OCI-LY1 (cell line): Measurements from ENCODE around the gene SRD5A3.

Experiments used
- H2AFZ ChIP-seq: fragments of 200-600 bp; sonication (generic), shearing (Covaris generic); 2 replicates; pipeline ENCODE4 v1.6.0; 2014; ENCODE audit warnings: antibody characterized with exemption, mild to moderate bottlenecking, low read length
- H3F3A ChIP-seq: fragments of 200-600 bp; sonication (generic), shearing (Covaris generic); 2 replicates; pipeline ENCODE4 v1.6.0; 2014; ENCODE audit warnings: mild to moderate bottlenecking, antibody characterized with exemption, low read length, moderate library complexity; ENCODE audit not compliant: insufficient read depth
- H3K27ac ChIP-seq: fragments of 200-600 bp; sonication (generic); 2 replicates; pipeline ENCODE4 v1.5.1; 2014; ENCODE audit warnings: low read length, mixed run types, mild to moderate bottlenecking, low read depth; ENCODE audit not compliant: poor library complexity, severe bottlenecking
- H3K27me3 ChIP-seq: fragments of 200-600 bp; sonication (generic); 2 replicates; pipeline ENCODE4 v1.6.0; 2014; ENCODE audit warnings: antibody characterized with exemption, mild to moderate bottlenecking, low read length, moderate library complexity; ENCODE audit not compliant: insufficient read depth
- H3K36me3 ChIP-seq: fragments of 200-600 bp; sonication (generic); 2 replicates; pipeline ENCODE4 v1.6.1; 2014; ENCODE audit warnings: mild to moderate bottlenecking, antibody characterized with exemption, low read length, moderate library complexity, mixed read lengths; ENCODE audit not compliant: insufficient read depth
- H3K4me1 ChIP-seq: fragments of 200-600 bp; sonication (generic); 2 replicates; pipeline ENCODE4 v1.5.1; 2014; ENCODE audit warnings: mild to moderate bottlenecking, low read length, moderate library complexity; ENCODE audit not compliant: insufficient read depth, severe bottlenecking
- H3K4me2 ChIP-seq: fragments of 200-600 bp; sonication (generic), shearing (Covaris generic); 2 replicates; pipeline ENCODE4 v1.6.1; 2014; ENCODE audit warnings: low read length
- H3K4me3 ChIP-seq: fragments of 200-600 bp; sonication (generic); 2 replicates; pipeline ENCODE4 v1.5.1; 2014; ENCODE audit warnings: low read length, low read depth, mild to moderate bottlenecking, mixed read lengths; ENCODE audit not compliant: poor library complexity, severe bottlenecking
- H3K79me2 ChIP-seq: fragments of 200-600 bp; shearing (Covaris generic); 2 replicates; pipeline ENCODE4 v1.6.1; 2016; ENCODE audit warnings: mixed run types, low read length, mixed read lengths; ENCODE audit not compliant: insufficient read depth
- H3K9ac ChIP-seq: fragments of 200-600 bp; sonication (generic), shearing (Covaris generic); 2 replicates; pipeline ENCODE4 v1.6.1; 2014; ENCODE audit warnings: mild to moderate bottlenecking, low read length, mixed read lengths
- H3K9me2 ChIP-seq: fragments of 200-600 bp; sonication (generic), shearing (Covaris generic); 2 replicates; pipeline ENCODE4 v1.6.1; 2014; ENCODE audit warnings: low read depth, mild to moderate bottlenecking, low read length, mixed read lengths
- H3K9me3 ChIP-seq: fragments of 200-600 bp; shearing (Covaris generic); 2 replicates; pipeline ENCODE4 v1.6.1; 2014; ENCODE audit warnings: low read length, mixed read lengths
- H4K20me1 ChIP-seq: fragments of 200-600 bp; sonication (generic), shearing (Covaris generic); 2 replicates; pipeline ENCODE4 v1.6.0; 2016; ENCODE audit warnings: mild to moderate bottlenecking, low read length; ENCODE audit not compliant: insufficient read depth
- CTCF ChIP-seq: fragments of 200-600 bp; sonication (generic), shearing (Covaris generic); IDR thresholded peaks from 2 replicates; pipeline ENCODE4 v1.5.1; 2017; ENCODE audit warnings: mild to moderate bottlenecking, antibody characterized with exemption, low read length, moderate library complexity, mixed read lengths
- EZH2 ChIP-seq: fragments of 200-600 bp; sonication (generic), shearing (Covaris generic); IDR thresholded peaks from 2 replicates; pipeline ENCODE4 v1.8.0; 2017; ENCODE audit warnings: borderline replicate concordance, mixed run types, mild to moderate bottlenecking, antibody characterized with exemption, low read length, moderate library complexity, mixed read lengths

The SRD5A3 gene

DNA sequence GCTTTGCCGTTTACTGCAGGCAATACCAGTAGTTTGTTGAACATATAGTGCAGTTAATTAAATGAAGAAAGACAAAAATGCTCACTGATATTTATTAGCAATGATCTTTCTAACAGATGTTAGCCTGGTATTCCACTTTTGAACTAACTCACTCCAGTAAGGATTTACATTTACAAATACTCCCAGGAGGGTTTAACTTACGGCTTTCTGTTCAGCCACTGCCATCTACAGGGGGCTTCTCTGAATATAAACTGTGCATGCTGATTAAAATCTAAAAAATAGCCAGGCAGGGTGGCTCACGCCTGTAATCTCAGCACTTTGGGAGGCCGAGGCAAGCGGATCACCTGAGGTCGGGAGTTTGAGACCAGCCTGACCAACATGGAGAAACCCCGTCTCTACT, 2.2 kb upstream of the SRD5A3 start:
- no peaks in the 10 kb centered on the region; the same call in 1 of the 2 replicates for H3K36me3 ChIP-seq
- no peaks in the 10 kb centered on the region for H3K9me2 ChIP-seq
- no peaks in the 10 kb centered on the region for H3K27me3 ChIP-seq
- no peak overlapping the region for H3K4me3 ChIP-seq
- H3K4me1 ChIP-seq: peaks cover 31% of the 10 kb centered on the region
- no peak overlapping the region for H3K4me2 ChIP-seq
- H3K9ac ChIP-seq: no peak overlapping the region
- no peaks in the 10 kb centered on the region for H4K20me1 ChIP-seq
- H3K9me3 ChIP-seq: no peaks in the 10 kb centered on the region
- TF ChIP-seq EZH2 (no peak), CTCF (no peak)
- H3F3A ChIP-seq: peaks cover 6% of the 10 kb centered on the region; the same call in 1 of the 2 replicates
- no peak overlapping the region for H3K27ac ChIP-seq
- H3K79me2 ChIP-seq: no peaks in the 10 kb centered on the region
- H2AFZ ChIP-seq: no peak overlapping the region

DNA sequence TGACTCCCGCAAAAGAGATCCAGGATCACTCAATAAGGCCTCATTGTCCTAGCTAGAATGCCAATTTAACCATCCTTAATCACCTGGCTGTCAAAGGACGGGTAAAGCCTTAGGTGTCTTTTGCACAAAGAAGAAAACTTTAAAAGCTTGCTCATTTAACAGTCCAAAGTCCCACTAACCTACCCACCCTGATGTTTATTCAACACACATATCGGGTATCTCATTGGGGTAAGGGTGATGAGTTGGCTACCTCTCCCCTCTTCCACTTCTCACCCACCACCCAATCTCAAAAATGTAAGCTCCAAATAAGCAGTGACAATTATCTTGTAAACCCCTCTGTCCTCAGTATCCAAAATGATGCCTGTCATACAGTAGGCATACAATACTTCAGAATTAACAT, 988 bp upstream of the SRD5A3 start:
- no peak for TF ChIP-seq EZH2
- TF ChIP-seq CTCF: no peak
- Histone ChIP-seq H3K9ac (no peak overlapping the region), H3K27me3 (no peaks in the 10 kb centered on the region), H3K4me1 (peaks cover 31% of the 10 kb centered on the region), H3K9me3 (no peaks in the 10 kb centered on the region), H2AFZ (0 out of 2 replicates have a peak overlapping the region, but pooled peaks have one; percentile 58), H3K79me2 (no peaks in the 10 kb centered on the region), H3K36me3 (no peaks in the 10 kb centered on the region; the same call in 1 of the 2 replicates), H3F3A (peaks cover 6% of the 10 kb centered on the region; the same call in 1 of the 2 replicates), H3K9me2 (no peaks in the 10 kb centered on the region), H4K20me1 (no peaks in the 10 kb centered on the region), H3K4me2 (no peak overlapping the region), H3K4me3 (no peak overlapping the region), H3K27ac (no peak overlapping the region)

- Histone ChIP-seq H3K4me1 (peaks cover 31% of the 10 kb centered on the region), H3K9ac (peak overlapping the region; percentile 99), H3K9me2 (no peaks in the 10 kb centered on the region), H3K9me3 (peaks cover 1% of the 10 kb centered on the region; the same call in 1 of the 2 replicates), H3F3A (peaks cover 6% of the 10 kb centered on the region; the same call in 1 of the 2 replicates), H4K20me1 (no peaks in the 10 kb centered on the region), H3K36me3 (peaks cover 10% of the 10 kb centered on the region), H3K4me2 (peak overlapping the region; percentile 90), H3K27me3 (no peaks in the 10 kb centered on the region), H3K79me2 (no peaks in the 10 kb centered on the region), H3K27ac (no peak overlapping the region), H3K4me3 (peak overlapping the region; percentile 99), H2AFZ (no peak overlapping the region)
- no peak for TF ChIP-seq CTCF
- TF ChIP-seq EZH2: no peak
These were observed 811 bp downstream of the SRD5A3 start for GRCh38 chr4:55346851-55347255.
